ENCODE results near the gene CEP350.

DNA sequence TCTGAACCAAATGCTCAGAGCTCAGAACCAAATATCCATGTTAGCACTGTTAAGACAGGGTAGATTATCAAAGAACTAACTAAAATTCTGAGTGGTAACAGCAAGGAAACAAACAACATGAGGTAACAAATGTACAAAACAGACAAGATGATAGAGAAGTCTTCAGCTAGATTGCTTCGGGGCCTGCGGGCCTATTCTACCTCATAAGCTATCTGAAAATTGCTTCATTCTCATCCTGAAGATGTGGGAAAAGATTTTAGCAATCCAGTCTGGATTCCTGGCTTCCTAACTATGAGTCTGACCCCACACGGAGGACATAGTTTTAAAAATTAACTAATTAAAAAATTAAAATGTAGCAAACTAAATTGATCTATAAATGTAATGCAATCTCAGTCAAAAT, 190.8 kb downstream of the CEP350 start:
- TF ChIP-seq, protein P1, sequence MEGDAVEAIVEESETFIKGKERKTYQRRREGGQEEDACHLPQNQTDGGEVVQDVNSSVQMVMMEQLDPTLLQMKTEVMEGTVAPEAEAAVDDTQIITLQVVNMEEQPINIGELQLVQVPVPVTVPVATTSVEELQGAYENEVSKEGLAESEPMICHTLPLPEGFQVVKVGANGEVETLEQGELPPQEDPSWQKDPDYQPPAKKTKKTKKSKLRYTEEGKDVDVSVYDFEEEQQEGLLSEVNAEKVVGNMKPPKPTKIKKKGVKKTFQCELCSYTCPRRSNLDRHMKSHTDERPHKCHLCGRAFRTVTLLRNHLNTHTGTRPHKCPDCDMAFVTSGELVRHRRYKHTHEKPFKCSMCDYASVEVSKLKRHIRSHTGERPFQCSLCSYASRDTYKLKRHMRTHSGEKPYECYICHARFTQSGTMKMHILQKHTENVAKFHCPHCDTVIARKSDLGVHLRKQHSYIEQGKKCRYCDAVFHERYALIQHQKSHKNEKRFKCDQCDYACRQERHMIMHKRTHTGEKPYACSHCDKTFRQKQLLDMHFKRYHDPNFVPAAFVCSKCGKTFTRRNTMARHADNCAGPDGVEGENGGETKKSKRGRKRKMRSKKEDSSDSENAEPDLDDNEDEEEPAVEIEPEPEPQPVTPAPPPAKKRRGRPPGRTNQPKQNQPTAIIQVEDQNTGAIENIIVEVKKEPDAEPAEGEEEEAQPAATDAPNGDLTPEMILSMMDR (IDR thresholded peaks at IDR 0.05), result no peak
- no peak for TF ChIP-seq POLR2A (IDR thresholded peaks at IDR 0.05)

Measured in adrenal gland (tissue), 5 donors.